Measurements from ENCODE around the gene PGRMC2.

PGRMC2 gene

GRCh38 chr4:128289523-128290158 lies 2.0 kb upstream of the PGRMC2 start:
- Histone ChIP-seq H3K27ac (ENCODE audit: low read depth, low read length) (no peak overlapping the region), H4K20me1 (ENCODE audit: control insufficient read depth, insufficient read depth, low read depth, low read length) (peaks cover 16% of the 10 kb centered on the region), H3F3A (ENCODE audit: control insufficient read depth, insufficient read depth) (no peaks in the 10 kb centered on the region), H3K27me3 (ENCODE audit: control insufficient read depth, low read length) (no peaks in the 10 kb centered on the region), H3K4me3 (ENCODE audit: low read length) (peak overlapping the region; percentile 84), H3K4me2 (ENCODE audit: low read length) (peak overlapping the region; percentile 91), H3K36me3 (ENCODE audit: control insufficient read depth, low read length) (peaks cover 19% of the 10 kb centered on the region), H3K9me3 (ENCODE audit: control insufficient read depth, insufficient read depth, low read length) (no peaks in the 10 kb centered on the region), H3K79me2 (ENCODE audit: control insufficient read depth, low read length) (peaks cover 47% of the 10 kb centered on the region), H3K9me2 (replicated peaks; ENCODE audit: control insufficient read depth, low read length) (no peaks in the 10 kb centered on the region), H3K4me1 (ENCODE audit: control insufficient read depth, low read length) (peaks cover 22% of the 10 kb centered on the region)
- TF ChIP-seq EZH2phosphoT487 (IDR thresholded peaks at IDR 0.05; ENCODE audit: borderline replicate concordance, low read length) = no peak
- TF ChIP-seq CTCF (IDR thresholded peaks at IDR 0.05; ENCODE audit: low read depth, low read length, poor library complexity, severe bottlenecking) = no peak

- Histone ChIP-seq H3K9me3 (ENCODE audit: control insufficient read depth, insufficient read depth, low read length) (no peaks in the 10 kb centered on the region), H3K27me3 (ENCODE audit: control insufficient read depth, low read length) (no peaks in the 10 kb centered on the region), H4K20me1 (ENCODE audit: control insufficient read depth, insufficient read depth, low read depth, low read length) (peaks cover 20% of the 10 kb centered on the region), H3K27ac (ENCODE audit: low read depth, low read length) (peak overlapping the region; percentile 77), H3F3A (ENCODE audit: control insufficient read depth, insufficient read depth) (no peaks in the 10 kb centered on the region), H3K4me3 (ENCODE audit: low read length) (peak overlapping the region; percentile 84), H3K9me2 (replicated peaks; ENCODE audit: control insufficient read depth, low read length) (no peaks in the 10 kb centered on the region), H3K36me3 (ENCODE audit: control insufficient read depth, low read length) (peaks cover 27% of the 10 kb centered on the region), H3K4me2 (ENCODE audit: low read length) (peak overlapping the region; percentile 91), H3K4me1 (ENCODE audit: control insufficient read depth, low read length) (peaks cover 22% of the 10 kb centered on the region), H3K79me2 (ENCODE audit: control insufficient read depth, low read length) (peaks cover 56% of the 10 kb centered on the region)
- TF ChIP-seq CTCF (IDR thresholded peaks at IDR 0.05; ENCODE audit: low read depth, low read length, poor library complexity, severe bottlenecking) = no peak
- no peak for TF ChIP-seq EZH2phosphoT487 (IDR thresholded peaks at IDR 0.05; ENCODE audit: borderline replicate concordance, low read length)
Measured at GRCh38 chr4:128288689-128289106, 1.1 kb upstream of the PGRMC2 start.

- Histone ChIP-seq H3K36me3 (ENCODE audit: control insufficient read depth, low read length) (peaks cover 29% of the 10 kb centered on the region), H3K4me2 (ENCODE audit: low read length) (peak overlapping the region; percentile 91), H3K4me3 (ENCODE audit: low read length) (peak overlapping the region; percentile 84), H3K9me3 (ENCODE audit: control insufficient read depth, insufficient read depth, low read length) (no peaks in the 10 kb centered on the region), H3K27ac (ENCODE audit: low read depth, low read length) (peak overlapping the region; percentile 77), H3K27me3 (ENCODE audit: control insufficient read depth, low read length) (no peaks in the 10 kb centered on the region), H3K9me2 (replicated peaks; ENCODE audit: control insufficient read depth, low read length) (no peaks in the 10 kb centered on the region), H3K79me2 (ENCODE audit: control insufficient read depth, low read length) (peaks cover 59% of the 10 kb centered on the region), H3K4me1 (ENCODE audit: control insufficient read depth, low read length) (peaks cover 22% of the 10 kb centered on the region), H3F3A (ENCODE audit: control insufficient read depth, insufficient read depth) (peaks cover 3% of the 10 kb centered on the region; the same call in 1 of the 2 replicates), H4K20me1 (ENCODE audit: control insufficient read depth, insufficient read depth, low read depth, low read length) (peaks cover 20% of the 10 kb centered on the region)
- no peak for TF ChIP-seq CTCF (IDR thresholded peaks at IDR 0.05; ENCODE audit: low read depth, low read length, poor library complexity, severe bottlenecking)
- TF ChIP-seq EZH2phosphoT487 (IDR thresholded peaks at IDR 0.05; ENCODE audit: borderline replicate concordance, low read length) = no peak
Measured at GRCh38 chr4:128287871-128288688, 467 bp upstream of the PGRMC2 start.
